ENCODE results near the gene SHC3.
A peak's percentile ranks its signal among the peaks of the same experiment; 100 is the strongest.

Gene SHC3

DNA sequence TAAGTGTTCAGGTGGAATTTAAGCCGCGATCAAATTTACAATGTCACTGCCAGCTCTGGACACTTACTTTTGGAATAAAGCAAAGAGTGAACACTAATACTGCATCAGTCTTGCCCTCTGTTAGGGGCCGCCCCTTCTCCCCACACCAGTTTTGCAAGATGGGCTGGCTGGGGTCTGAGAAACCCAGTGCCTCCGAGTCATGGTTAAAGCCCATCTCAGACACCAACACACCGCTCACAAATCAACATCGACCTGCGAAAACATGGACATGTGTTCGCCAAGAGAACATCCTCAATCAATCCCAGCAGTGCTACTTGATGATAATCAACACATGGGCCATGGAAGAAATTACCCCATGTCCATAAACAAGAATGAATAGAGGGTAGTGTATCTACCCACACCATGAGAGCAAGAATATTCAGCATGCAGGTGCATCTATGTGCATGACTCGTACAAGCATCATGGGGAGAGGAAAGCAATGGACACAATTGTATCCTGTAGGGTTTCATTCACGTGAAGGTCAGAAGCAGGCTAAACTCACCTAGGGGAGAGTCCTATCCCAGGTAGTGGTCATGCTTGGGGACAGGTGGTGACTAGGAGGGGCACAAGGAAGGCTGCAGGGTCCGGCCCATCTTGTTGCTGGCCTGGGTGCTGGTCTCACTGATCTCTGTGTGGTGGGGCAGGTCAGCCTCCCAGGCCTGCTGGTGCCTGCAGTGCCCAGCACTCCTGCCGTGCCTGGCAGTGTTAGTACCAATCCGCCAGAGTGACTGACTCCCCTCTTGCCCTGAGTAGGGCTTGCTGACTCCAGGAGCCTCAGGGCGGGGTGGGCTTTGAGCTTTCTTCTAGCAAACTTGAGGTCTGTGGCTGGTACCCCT is 182.3 kb downstream of the SHC3 start:
- no peak for DNase-seq

DNA sequence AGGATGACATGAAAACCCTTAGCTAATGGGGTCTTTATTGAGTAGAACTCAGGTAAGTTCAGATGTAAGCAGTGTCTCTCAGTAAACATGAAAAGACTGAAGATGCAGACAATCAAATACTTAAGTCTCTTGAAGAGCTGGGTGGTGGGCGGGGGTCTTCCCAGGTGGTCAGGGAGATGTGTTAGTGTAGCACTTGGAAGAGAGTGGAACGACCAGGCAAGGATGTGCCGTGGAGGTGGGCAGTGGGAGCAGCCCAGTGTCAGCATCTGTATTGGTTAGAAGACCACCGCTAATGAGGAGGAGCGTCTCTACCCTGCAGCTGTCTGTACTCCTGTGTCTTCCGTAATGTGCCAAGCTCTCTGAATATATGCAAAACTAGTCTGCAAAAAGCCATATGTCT is 183.0 kb downstream of the SHC3 start:
- DNase-seq = peak; percentile 38

DNA sequence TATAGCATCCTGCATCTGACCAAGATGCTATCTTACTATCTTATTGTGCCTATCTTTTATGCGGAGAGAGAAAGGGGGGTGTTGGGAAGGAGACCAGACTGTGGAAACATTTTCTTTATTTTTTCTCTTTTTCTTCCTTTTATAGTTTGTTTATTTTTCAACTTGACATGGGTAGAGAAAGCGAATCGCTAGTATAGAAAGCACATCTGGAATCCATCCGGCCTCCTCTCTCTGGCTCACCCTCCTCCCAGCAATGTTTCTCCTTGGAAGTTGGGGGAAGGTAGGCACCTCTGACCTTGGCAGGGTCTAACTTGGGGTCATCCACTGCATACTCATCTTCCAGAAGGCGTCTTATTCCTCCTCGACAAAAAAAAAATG is 183.4 kb downstream of the SHC3 start:
- no peak for DNase-seq

DNA sequence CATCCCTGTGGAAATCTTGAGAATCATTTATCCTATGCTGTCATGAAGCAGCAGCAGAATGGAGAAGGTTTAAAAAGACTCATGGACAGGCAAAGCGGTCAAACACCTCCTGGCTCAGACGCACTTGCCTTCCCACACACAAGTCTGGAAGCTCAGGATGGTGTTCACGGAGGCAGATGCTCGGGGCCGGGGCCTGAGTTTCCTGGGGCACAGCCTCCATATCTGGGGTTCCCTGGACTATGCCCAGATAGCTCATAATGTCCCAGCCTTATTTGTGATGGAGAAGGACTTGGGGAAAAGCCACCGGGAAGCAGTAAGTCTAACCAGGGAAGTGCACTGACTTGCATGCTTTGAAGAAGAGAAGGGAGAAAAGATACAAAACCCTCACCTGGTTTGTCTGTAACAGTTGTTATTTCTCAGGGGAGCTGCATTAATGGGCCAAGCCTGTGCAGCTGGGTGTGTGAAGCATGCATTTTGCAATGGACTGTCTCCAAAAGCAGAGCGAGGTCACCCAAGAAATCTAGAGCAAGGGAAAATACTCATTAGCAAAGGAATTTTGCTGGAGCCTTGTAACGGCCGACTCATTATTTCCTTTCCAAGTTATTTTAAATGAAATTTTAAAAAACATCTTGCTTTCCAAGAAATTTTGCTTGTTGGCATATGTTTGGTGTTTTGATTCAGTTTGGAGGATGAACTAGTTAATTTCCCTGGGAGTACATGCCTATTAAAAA is 184.0 kb downstream of the SHC3 start:
- DNase-seq = no peak

DNA sequence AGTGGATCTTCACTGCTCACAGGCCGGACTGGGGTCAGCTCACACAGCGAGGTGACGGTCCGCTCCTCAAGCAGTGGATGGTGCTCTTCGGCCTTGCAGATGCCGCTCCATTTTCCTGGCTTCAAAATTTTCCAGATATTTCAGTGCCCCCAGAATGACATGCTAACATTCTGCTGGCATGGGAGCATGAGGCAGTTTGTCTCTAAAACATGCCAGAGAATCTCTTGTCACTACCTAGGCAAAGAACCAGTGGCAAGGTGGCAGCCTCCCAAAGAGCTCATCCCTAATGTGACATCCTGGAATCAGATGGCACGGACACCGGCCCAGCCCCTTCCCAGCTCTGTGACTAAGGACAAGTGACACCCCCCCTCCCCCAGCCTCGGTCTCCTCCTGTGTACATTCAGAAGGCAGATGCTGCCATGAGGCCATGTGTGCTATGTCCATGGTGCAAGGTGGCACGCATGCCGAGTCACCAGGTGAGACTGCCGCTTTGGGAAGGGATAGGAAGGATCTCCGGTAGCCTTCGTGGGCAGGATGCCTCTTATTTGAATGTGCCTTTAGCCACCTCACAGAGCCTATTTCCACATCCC is 184.7 kb downstream of the SHC3 start:
- DNase-seq = no peak

DNA sequence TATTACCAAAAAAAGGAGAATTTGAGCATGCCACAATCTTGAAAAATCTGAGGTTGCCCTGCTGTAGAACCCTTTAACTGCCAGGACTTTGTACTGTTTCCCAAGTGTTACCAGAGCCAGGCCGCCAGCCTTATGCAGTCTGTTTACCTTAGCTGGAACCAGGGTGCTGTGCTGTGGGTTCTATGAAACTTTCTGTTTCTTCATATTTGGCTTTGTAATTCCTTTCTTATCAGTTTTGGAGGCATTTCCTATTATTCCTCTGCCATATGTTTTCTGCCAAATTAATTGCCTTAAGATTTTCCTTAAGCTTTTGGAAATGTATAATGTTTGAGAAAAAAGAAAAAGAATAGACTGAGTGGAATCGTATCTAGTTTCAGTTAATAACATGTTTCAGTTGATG is 185.3 kb downstream of the SHC3 start:
- no peak for DNase-seq

DNA sequence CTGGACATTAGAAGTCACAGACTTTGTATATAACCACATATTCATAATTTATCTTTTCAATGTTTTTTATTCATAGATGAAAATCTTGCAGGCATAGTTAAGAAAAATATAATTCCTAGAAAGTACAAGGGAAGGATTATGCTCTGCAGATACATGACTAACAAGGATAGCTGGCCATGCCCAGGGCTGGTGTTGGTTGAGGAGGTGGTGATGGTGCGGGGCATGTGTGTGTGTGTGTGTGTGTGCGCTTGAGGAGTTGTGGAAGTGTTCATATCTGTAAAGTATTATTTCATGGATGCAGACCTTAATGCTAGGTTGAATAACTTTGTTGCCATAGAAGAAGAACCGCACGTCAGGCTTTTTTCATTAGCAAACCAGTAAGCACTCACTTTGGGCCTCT is 186.1 kb downstream of the SHC3 start:
- DNase-seq = no peak

DNA sequence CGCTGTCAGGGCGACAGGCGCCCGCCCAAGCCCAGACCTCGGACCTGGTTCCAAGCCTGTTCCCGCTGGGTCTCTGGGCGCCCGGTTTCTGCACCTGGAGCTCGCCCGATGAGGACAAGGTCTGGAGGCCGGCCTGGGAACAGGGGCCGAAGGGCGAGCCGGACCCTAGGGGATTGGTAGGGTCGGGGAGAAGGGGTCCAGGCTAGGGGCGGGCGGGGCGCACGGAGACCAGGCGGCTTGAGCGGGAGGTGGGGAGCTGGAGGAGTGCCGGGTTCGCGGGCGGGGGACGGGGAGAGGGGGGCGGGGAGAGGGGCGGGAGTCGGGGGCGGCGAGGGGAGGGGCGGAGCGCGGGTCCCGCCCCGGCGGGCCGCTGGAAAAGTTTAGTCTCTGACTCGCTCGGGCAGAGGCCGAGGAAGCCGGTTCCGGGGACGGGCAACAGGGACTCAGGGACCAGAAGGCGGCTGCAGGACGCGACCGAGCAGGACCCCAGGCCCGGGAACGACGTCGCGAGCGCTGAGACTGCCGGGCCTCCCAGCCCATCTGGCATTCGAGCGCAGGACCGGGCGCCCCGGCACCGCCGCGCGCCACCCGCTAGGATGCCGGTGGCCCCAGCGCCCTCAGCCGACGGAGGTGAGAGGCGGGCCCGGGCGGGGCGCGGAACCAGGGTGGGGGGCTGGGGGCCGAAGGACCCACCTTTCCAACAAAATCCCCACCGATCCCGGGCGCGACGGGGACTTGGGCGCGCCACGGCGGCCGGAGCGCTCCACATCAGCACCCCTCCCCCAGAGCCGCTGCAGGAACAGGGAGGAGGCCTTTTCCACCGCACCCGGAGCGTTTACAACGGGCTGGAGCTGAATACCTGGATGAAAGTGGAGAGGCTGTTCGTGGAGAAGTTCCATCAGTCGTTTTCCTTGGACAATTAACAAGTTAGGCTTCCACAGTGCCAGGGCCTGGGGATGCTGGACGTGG is 187.3 kb downstream of the SHC3 start, which contains the start of gene S1PR3:
Gene S1PR3 (plus strand): TSS at position 403 of the 969 bp plus-strand sequence. CDS start 9,733 bp downstream, outside the sequence.
- no peak for DNase-seq

DNA sequence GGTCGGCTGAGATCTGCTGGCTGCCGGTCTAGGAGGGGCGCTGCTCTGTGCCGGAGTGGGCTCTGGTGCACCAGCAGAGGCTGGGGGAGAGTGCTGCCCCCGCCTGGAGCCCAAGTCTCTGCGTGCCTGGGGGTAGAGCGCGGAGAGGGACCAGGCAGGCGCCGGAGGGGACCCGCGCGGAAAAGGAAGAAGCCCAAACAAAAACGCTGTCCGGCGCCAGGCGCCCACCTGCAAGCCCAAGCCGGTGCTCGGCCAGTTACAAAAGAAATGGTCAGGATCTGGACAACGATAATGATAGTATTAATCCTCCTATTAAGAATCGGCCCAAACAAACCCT is 187.9 kb downstream of the SHC3 start:
- no peak for DNase-seq

DNA sequence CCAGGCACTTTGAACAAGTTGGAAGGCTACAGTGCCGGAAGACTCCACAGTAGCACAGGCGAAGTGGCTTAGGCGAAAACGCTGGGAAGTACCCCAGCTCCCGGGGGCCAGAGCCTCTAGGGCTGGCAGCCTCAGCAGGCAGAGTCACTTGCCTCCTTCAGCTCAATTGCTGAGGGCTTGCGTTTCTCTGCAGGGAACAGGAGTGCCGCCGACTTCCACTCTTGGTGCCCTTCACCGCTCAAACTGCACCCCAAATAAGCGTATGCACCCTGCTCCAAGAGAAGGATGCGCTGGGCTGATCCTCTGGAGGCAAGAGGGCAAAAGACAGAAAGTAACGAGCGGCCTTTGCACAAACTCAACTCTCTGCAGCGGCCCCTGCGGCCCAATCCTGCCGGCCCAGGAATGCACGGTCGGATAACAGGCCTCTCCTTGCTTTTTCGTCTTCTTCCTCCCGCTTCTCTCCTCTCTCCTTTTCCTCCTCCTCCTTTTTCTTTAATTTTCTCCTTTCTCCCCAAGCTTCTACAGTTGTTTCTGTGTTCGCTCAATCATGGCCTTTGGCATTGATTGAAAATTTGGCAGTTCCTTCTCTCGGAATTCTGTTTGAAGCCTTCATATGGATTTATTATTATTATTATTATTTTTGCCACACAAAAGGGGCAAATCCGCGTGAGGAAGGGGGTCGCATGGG is 188.4 kb downstream of the SHC3 start:
- no peak for DNase-seq

DNA sequence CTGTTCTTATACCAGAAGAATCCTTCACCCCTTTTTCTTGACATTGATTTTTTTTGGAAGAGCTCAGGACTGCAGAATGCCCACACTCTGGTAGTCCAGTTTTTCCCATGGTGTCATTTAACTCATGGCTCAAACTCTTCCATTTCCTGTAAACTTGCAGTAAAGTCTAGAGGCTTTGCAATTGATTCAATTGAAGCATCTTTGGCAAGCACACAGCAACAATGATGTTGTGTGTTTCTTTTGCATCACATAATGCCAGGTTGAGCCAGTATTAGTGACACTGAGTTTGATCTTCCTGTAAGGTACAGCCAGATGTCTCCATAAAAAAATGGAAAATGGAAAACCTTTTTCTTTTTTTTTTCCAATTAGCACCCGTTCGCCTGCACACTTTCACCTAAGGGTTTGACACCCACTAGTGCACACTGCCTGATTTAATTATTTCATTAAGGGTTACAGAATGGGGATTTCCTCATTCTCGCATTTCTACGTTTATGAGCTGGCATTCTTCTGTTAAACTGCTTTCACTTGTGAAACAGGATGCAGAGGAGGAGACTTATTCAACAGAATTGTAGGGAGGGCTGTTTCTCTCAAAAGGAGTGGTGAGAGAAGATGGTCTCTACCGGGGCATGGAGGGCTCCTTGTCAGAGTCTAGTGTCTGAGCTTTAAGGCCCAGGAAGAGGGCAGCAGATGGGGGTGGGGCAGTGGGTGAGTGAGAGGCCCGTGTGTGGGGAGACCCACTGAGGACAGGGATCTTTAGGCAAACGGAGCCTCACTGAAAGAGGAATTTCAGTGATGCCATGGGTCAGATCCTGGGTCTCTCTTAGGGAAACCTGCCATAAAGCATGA is 189.6 kb downstream of the SHC3 start:
- no peak for DNase-seq

DNA sequence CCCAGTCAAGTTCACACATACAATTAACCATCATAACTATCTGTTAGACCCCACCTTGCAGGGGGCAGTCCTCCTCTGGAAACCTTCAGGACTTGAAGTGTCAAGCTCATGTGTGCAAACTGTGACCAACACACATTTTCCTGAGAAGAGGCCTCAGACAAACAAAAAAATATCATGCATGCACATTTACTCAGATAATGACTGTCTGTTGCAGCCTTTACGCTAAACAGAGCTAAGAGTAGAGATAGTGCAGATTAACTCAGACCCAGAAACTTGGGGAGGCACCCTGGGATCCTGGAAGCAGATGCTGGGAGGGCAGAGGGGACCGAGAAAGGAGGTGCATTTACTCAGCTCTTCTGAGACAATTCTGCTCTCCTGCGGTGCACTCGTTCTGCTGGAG is 191.0 kb downstream of the SHC3 start:
- DNase-seq = no peak

DNA sequence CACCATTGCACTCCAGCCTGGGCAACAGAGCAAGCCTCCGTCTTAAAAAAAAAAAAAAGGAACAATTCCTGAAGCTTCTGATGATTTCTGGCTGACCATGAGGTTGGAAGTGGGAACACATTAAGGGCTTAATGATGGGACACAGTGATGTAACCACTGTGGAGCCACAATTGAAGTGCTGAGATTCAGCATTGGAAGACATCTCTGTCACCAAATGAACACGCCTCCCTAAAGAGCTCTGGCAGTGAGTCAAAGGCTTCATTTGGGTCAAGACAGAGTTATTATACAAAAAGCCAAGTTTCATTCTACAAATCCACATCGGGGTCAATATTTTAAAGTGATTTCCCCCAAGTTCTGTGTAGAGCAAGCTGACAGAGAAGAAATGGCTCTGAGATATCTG is 191.8 kb downstream of the SHC3 start:
- DNase-seq = no peak

DNA sequence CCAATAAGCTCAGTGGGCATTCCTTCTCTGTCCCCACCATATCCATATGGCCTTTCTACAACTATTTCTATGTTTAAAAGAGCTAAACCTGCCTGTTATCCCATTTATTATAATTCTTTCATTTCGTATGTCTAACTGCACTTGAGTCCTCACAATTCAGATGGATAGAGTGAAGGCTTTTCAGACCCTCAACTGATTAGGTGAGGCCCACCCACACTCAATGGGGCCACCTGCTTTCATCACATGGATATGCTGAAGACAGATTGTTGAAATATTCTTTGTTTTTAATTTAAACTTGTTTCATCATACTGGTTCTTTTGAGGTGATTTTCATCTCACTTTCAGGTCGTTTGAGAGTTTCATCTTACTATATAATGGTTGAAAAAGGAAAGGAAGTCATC is 193.0 kb downstream of the SHC3 start:
- DNase-seq = no peak

DNA sequence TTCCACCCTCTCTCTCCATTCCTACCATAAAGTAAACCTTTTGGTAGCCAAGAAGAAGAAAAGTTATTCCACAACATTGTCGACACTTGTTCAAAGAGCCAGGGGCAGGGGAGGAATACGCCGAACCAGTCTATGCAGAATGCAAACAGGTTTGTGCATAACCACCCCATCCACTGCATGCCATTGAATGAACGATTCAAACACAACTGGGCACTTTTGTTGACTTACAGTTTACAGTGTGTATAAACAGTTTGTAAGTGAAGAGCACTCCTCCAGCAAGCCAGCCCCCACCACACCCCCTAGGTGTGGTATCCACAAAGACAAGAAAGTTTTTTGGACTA is 194.1 kb downstream of the SHC3 start:
- DNase-seq = no peak

DNA sequence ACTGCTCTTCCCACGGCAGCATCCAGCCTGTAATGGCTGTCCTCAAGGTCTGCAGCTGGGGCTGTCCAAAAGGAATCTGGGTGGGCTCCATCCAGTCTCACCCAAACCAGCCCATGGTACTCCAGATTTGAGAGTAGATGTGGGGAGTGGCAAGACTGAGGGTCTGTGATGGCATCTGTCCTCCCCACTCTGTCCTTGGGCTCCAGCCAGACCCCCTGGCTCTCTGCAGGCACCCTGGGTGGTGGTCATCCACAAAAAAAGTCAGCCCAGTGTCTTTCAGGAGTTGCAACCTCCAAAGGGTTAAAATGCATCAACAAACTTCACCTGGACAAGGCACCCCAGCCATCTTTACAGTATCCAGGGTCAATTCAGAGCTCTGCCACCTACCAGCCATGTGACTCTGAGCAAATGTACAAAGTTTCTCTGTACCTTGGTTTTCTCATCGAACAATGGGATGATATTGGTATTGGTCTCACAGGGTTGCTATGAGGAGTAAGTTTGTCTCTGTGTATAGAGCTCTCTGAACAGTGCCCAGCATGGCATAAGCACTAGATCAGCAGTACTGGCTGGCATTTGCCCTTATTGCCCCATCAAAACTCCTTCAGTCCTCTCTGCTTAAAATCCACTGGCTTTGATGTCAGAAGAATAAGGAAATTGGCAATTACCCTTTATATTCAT is 194.6 kb downstream of the SHC3 start:
- no peak for DNase-seq

DNA sequence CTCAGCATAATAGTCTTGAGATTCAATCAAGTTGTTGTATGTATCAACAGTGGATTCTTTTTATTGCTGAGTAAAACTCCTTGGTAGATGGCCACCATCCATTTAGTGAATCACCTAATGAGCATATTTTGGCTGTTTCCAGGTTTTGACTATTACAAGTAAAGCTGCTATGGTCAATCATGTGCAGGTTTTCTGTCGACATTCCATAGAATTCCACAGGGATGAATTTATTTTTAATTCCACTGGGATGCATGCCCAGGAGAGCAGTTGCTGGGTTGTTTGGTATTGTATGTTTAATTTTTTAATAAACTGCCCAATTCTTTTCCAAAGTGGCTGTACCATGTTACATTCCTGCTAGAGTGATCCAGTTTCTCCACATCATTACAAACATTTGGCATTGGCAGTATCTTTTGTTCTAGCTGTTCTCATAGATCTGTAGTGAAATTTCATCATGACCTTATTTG is 197.8 kb downstream of the SHC3 start:
- DNase-seq = no peak

DNA sequence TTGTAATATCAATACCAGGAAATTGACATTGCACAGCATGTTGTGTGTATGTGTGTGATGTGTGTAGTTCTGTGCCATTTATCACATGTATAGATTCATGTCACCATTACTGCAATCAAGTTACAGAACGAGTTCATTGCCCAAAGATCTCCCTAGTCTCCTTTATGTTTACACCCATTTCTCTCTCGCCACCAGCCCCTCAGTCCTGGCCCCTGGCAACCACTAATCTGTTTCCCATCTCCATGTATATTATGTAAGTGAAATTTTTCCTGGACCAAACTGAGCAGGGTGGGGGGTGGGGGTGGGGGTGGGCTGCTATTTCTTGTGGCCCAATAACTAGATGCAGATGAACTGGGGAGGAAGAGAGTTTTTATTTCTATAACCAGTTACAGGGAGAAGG is 198.8 kb downstream of the SHC3 start:
- DNase-seq = no peak

DNA sequence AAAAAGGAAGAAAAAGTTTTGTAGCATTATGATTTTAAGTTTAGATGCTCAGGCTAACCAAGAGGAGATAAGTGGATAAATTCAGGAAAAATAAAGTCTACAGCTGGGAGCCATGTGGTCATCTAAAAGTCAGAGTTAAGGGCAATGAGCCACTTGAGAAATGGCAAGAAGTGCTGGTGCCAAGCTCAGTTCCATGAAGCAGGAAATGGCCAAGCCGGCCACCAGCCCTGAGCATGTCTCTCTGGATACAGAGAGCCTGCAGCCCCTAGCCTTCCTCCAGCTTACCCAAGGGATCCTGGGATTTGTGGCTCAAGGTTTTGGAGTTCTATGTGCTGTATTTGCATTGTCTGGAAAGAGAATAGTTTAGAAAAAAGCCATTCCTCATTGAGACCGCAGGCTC is 199.6 kb downstream of the SHC3 start:
- no peak for DNase-seq

DNA sequence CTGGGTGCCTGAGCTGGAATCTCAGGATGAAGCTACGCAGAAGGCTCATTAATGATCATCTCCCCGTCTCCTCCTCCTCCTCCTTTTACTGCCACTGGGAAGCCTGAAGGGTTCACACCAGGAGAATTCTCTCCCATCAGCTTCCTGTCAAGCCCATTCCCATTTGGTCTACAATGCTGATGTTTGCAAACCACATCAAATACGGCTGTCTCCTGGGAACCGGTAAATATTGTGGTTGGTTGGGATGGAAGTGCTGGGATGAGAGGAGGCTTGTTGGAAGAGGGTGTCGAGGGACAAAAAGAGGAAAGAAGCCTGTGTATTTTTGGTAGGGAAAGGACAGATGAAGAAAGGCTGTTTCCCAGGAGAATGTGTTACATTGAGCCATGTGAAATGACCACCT is 200.6 kb downstream of the SHC3 start:
- no peak for DNase-seq

DNA sequence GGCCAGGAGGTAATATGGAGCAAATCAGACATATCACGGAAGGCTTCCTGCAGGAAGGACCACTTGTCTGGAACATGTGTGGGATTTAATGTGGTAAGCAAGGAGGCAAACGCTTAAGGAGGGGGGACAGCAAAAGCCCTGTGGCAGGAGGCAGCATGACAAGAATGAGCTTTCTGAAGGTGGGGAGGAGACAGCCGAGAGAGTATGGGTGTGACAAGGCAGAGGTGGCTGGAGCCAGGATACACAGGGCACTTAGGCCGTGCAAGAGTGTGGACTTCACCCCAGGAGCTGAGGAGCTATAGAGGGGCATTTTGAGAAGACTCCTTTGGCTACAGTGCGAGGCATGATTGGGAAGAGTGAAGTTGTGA is 201.7 kb downstream of the SHC3 start:
- no peak for DNase-seq

Measured in DMS 273 treated with DMSO at 0.1 percent for 48 hours (cell line).